HFF-Myc (cell line): ENCODE results near the gene TSPAN13.

Experiments
- DNase-seq: peaks from one replicate; pipeline ENCODE4 v3.0.0-alpha.2; 2011; ENCODE audit warnings: low read depth; ENCODE audit errors: extremely low read depth
- H3K4me3 ChIP-seq: replicated peaks from 2 replicates; pipeline ENCODE4 v1.5.1; 2011; ENCODE audit warnings: low read depth, mild to moderate bottlenecking, control low read depth, low read length
- TF ChIP-seq, protein P1 (sequence below): IDR thresholded peaks from 2 replicates; pipeline ENCODE4 v1.5.1; 2012; ENCODE audit warnings: mild to moderate bottlenecking, low read depth, low read length, control low read depth; ENCODE audit errors: missing control alignments

TSPAN13 gene

GRCh38 chr7:16776053-16776452, 22.5 kb downstream of the TSPAN13 start:
- TF ChIP-seq, protein P1, sequence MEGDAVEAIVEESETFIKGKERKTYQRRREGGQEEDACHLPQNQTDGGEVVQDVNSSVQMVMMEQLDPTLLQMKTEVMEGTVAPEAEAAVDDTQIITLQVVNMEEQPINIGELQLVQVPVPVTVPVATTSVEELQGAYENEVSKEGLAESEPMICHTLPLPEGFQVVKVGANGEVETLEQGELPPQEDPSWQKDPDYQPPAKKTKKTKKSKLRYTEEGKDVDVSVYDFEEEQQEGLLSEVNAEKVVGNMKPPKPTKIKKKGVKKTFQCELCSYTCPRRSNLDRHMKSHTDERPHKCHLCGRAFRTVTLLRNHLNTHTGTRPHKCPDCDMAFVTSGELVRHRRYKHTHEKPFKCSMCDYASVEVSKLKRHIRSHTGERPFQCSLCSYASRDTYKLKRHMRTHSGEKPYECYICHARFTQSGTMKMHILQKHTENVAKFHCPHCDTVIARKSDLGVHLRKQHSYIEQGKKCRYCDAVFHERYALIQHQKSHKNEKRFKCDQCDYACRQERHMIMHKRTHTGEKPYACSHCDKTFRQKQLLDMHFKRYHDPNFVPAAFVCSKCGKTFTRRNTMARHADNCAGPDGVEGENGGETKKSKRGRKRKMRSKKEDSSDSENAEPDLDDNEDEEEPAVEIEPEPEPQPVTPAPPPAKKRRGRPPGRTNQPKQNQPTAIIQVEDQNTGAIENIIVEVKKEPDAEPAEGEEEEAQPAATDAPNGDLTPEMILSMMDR: no peak
- no peak overlapping the region for H3K4me3 ChIP-seq
- no peak for DNase-seq

DNA sequence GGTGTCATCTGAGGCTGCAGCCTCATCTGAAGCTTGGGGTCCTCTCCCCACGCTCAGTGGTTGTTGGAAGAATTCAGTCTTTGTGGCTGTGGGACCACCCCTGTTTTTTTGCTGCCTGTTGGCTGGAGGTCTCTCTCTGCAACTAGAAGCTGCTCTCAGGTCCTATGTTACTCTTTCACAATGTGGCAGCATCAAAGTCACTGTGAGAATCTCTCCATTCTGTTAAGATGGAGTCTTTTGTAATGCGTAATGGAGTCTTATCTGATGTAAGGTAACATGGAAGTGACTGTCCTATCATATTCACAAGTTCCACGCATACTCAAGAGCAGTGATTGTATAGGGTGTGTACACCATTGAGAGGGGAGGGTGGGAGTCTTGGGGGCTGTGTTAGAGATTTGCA, 24.9 kb downstream of the TSPAN13 start:
- no peak for DNase-seq
- no peak overlapping the region for H3K4me3 ChIP-seq
- TF ChIP-seq, protein P1: no peak

DNA sequence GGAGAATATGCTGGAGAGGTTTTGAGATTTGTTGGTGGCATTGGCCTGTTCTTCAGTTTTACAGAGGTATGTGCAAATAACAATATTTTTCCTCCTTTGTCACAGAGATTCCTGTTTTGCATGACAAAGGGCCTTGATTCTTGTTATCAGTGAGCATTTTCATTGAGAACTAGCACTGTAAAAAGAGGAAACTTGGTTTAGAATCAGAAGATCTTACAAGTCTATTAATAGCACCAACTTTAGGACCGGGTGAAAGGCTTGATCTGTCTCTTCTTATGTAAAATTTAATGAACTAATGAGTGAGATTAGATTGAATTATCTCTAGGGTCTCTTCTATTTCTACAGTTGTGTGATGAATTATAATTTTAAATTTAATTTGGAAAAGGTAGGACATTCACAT, 25.5 kb downstream of the TSPAN13 start:
- no peak for DNase-seq
- H3K4me3 ChIP-seq: no peak overlapping the region
- TF ChIP-seq, protein P1: no peak

GRCh38 chr7:16780596-16780995, 27.0 kb downstream of the TSPAN13 start:
- no peak for DNase-seq
- H3K4me3 ChIP-seq: no peak overlapping the region
- TF ChIP-seq, protein P1: no peak

GRCh38 chr7:16785321-16785720, 31.8 kb downstream of the TSPAN13 start:
- TF ChIP-seq, protein P1: no peak
- DNase-seq: no peak
- no peak overlapping the region for H3K4me3 ChIP-seq

GRCh38 chr7:16785846-16786245, 32.3 kb downstream of the TSPAN13 start:
- DNase-seq: no peak
- TF ChIP-seq, protein P1: no peak
- no peak overlapping the region for H3K4me3 ChIP-seq

- TF ChIP-seq, protein P1: no peak
- no peak overlapping the region for H3K4me3 ChIP-seq
- no peak for DNase-seq
Observed at GRCh38 chr7:16786257-16786656, 32.7 kb downstream of the TSPAN13 start.
